ENCODE measurements around the gene ABRAXAS1. TPM values are rescaled to one million over a fixed set of nuclear protein-coding genes. Genes with fewer than 3 reads are reported as not detected.

ABRAXAS1 gene
- total and polyA plus RNA-seq, 2 of the 4 experiments (the other 2 are of a cell fraction): 4.1 to 8.4 TPM

DNA sequence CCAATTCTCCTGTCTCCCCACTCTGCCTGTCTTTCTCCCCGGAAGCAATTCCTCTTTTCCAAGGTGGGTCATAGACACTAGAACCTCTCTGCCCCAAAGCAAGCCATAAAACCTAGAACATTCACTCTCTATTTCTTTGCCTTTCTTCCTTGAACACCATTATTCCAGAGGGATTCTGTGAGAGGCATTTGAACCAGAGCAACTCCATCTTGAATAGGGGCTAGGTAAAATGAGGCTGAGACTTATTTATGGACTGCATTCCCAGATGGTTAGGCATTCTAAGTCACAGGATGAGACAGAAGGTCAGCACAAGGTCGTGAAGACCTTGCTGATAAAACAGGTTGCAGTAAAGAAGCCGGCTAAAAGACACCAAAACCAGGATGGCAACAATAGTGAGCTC lies 37.3 kb upstream of the ABRAXAS1 start:
- Histone ChIP-seq H2BK120ac (ENCODE audit: low read depth, low read length) (no peak overlapping the region), H3K27ac (ENCODE audit: insufficient read depth, low read length) (no peak overlapping the region), H2AK5ac (ENCODE audit: low read depth, low read length) (no peak overlapping the region), H3K9me3 (ENCODE audit: control insufficient read depth, insufficient read depth, low read length) (peaks cover 4% of the 10 kb centered on the region; the same call in 1 of the 2 replicates), H2AFZ (replicated peaks; ENCODE audit: low read length, poor library complexity) (no peak overlapping the region), H3K23ac (ENCODE audit: low read depth, low read length) (no peak overlapping the region), H3K14ac (replicated peaks; ENCODE audit: low read depth, low read length) (no peak overlapping the region), H3K4me1 (ENCODE audit: control insufficient read depth, insufficient read depth, low read length) (no peaks in the 10 kb centered on the region), H3K9me1 (ENCODE audit: insufficient read depth, low read length) (no peaks in the 10 kb centered on the region), H3K36me3 (ENCODE audit: control insufficient read depth, insufficient read depth, low read length) (no peaks in the 10 kb centered on the region), H2AK9ac (replicated peaks; ENCODE audit: low read depth, low read length, poor library complexity) (no peak overlapping the region), H3K4ac (ENCODE audit: low read depth, low read length) (no peak overlapping the region), H3K4me3 (ENCODE audit: insufficient read depth, low read depth, low read length) (no peak overlapping the region), H3K56ac (ENCODE audit: extremely low read depth, insufficient read depth, low read length) (no peak overlapping the region), H2BK20ac (ENCODE audit: low read depth, low read length) (no peak overlapping the region), H3K9ac (ENCODE audit: low read depth, low read length) (no peak overlapping the region), H4K8ac (ENCODE audit: low read depth in 2 of 2, low read length in 2 of 2) (no peak overlapping the region), H3K18ac (ENCODE audit: low read depth, low read length) (no peak overlapping the region), H3K4me2 (ENCODE audit: low read depth, low read length) (no peak overlapping the region), H4K5ac (ENCODE audit: low read depth, low read length) (no peak overlapping the region), H3K79me1 (ENCODE audit: low read depth in 1 of 2, low read length in 2 of 2) (no peaks in the 10 kb centered on the region), H2BK5ac (ENCODE audit: low read depth, low read length, poor library complexity, severe bottlenecking) (no peak overlapping the region), H4K91ac (ENCODE audit: insufficient read depth, low read depth, low read length) (no peak overlapping the region), H4K20me1 (ENCODE audit: insufficient read depth, low read length) (no peaks in the 10 kb centered on the region), H3K27me3 (ENCODE audit: control insufficient read depth, insufficient read depth, low read length) (no peaks in the 10 kb centered on the region; the same call in 1 of the 2 replicates), H2BK15ac (ENCODE audit: low read depth, low read length) (no peak overlapping the region)
- dilution Hi-C loops (cut with HindIII; ENCODE audit: low sequenced_read_pairs, unreplicated experiment) (no loop called here), intact Hi-C loops (cut with micrococcal nuclease) (no loop called here), in situ Hi-C loops (cut with MboI; ENCODE audit: low sequenced_read_pairs) (loop anchor here (25.0 kb wide), 2 partner anchors 740 to 990 kb away; no protein-coding TSS in a partner anchor)
- ChIA-PET CTCF (no interaction called here), POLR2A (ENCODE audit: unreplicated experiment) (no interaction called here)
- no TSS peak for BruUV-seq (replicated peaks)
- ATAC-seq (ENCODE audit: low read depth) (no peak), DNase-seq (no peak)
- TF ChIP-seq MAZ (IDR thresholded peaks at IDR 0.05; ENCODE audit: borderline replicate concordance, low read depth, low read length) (no peak), BHLHE40 (IDR thresholded peaks at IDR 0.05; ENCODE audit: low read depth, low read length) (no peak), SMC3 (IDR thresholded peaks at IDR 0.05; ENCODE audit: low read depth, low read length) (no peak)
- WGBS, 2 experiments (ENCODE audit: extremely low coverage in 2 of 2, insufficient read length in 1 of 2): 0% methylated on average over 1 of the region's 3 CpGs; no CpG with 5 or more reads in 1 of the 2 experiments
